GM18907 (cell line): ENCODE results near the gene AGBL4.

Experiments used
- ATAC-seq: cut with Tn5 transposase; IDR thresholded peaks from one replicate; pipeline ENCODE4 v1.9.1; 2021; ENCODE audit warnings: mild to moderate bottlenecking, moderate library complexity; ENCODE audit not compliant: unreplicated experiment

The AGBL4 gene

DNA sequence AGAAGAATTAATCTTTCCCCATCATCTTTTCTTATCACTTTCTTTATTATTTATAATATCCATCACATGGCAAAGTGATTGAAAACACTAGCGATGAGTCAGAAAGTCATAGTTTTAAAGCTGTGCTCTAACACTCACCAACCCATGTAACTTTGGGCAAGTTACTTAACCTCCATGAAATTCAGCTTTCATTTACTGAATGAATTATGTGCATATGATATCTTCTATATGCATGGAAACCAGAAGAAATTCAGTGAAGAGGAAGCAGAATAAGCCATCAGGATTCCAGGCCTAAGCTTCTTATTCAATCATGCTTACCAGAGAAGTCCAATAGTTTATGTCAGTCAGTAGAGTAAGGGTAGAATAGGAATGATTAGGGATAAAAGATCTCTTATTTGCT, 300.1 kb downstream of the AGBL4 start:
- no peak for ATAC-seq

GRCh38 chr1:49694251-49694827, 329.4 kb downstream of the AGBL4 start:
- no peak for ATAC-seq

DNA sequence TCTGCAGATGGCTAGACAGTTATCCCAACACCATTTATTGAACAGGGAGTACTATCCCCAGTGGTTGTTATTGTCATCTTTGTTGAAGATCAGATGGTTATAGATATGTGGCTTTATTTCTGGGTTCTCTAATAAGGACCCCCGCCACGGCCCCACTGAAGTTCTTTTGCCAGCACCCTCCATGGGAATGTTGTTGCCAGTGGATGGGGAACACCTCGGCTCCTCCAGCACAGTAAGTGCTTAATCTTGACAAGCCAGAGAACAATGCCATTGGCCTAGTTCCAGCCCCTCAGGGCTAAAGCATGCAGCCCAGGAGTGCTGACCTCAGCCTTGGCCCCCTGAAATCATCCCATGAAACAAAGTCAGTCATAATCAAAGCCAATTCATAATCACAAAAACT, 337.6 kb downstream of the AGBL4 start:
- ATAC-seq: no peak

GRCh38 chr1:49677706-49678105, 346.0 kb downstream of the AGBL4 start:
- no peak for ATAC-seq

DNA sequence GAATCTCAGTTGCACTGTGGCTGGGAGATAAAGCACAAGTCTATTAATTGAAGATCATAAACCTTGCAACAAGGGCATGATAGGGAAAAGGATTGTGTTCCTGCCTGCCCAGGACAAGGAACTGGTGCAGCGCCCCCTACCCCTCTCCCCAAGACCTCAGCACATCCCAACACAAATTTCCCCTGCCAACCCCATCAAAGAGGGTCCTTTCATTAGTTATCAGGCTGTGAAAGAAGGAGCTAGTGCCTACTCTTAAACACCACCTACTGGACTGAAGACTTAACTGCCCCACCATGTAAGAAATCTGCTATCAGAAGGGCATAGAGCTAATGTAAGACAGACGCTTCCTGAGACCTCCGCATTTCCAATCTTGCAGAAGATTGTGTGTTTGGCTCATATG, 372.6 kb downstream of the AGBL4 start:
- no peak for ATAC-seq

GRCh38 chr1:49630156-49630555, 393.6 kb downstream of the AGBL4 start:
- ATAC-seq: no peak

GRCh38 chr1:49627781-49628180, 396.0 kb downstream of the AGBL4 start:
- no peak for ATAC-seq

- ATAC-seq: no peak
Measured at GRCh38 chr1:49626472-49626871, 397.3 kb downstream of the AGBL4 start.

- no peak for ATAC-seq
Measured at GRCh38 chr1:49622877-49623276, 400.9 kb downstream of the AGBL4 start.

DNA sequence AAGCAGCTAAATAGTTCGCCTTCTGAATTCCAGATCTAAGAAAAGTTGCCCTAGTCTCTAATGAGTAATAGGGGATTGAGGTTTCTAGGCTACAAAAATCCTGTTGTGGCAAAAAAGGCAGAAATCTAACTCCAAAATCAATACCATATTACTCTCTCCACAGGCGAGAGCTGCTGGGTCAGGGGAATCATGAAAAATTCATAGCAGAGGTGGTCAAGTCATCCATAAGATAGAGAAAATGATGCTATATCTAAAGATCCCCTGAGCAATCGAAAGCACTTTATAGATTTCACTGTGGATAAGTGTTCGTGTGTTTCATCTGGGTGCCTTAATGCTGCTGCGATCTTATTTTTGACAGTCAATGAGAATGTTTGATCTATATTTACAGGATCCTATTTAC, 417.7 kb downstream of the AGBL4 start:
- ATAC-seq: no peak

GRCh38 chr1:49597436-49597835, 426.3 kb downstream of the AGBL4 start:
- no peak for ATAC-seq

- peak; percentile 45 for ATAC-seq
Measured at GRCh38 chr1:49576327-49576901, 447.3 kb downstream of the AGBL4 start.

DNA sequence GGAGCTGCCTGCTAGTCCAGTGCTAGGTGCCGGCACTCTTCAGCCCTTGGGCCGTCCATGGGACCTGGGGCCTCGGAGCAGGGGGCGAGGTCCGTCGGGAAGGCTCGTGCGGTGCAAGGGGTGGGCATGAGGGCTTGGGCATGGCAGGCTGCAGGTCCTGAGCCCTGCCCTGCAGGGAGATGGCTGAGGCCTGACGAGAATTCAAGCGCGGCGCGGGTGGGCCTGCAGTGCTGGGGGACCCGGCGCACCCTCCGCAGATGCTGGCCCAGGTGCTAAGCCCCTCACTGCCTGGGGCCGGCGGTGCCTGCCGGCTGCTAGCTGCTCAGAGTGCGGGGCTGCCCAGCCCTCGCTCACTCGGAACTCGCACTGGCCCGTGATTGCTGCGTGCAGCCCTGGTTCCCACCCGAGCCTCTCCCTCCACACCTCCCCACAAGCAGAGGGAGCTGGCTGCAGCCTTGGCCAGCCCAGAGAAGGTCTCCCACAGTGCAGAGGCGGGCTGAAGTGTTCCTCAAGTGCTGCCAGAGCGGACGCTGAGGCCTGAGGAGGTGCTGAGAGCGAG, 467.0 kb downstream of the AGBL4 start:
- no peak for ATAC-seq

GRCh38 chr1:49552101-49552500, 471.7 kb downstream of the AGBL4 start:
- no peak for ATAC-seq

DNA sequence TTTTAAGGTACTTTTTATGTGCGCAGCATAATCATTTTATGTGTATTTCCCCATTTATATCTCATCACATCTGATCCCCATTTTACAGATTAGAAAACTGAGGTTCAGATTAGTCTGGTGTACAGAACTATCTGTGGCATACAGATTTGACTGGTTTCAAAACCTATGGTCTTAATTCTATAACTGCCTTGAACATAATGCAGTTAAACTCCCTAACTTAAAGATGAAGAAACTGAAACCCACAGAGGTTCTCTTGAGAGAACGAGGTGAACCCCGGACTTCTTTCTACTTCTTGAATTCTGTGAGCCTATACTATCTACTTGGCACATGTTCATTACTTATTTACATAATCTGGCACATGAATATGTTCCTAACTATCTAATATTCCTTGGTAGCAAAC, 479.1 kb downstream of the AGBL4 start:
- ATAC-seq: no peak

- no peak for ATAC-seq
Measured at GRCh38 chr1:49541096-49541752, 482.5 kb downstream of the AGBL4 start.

- no peak for ATAC-seq
Measured at GRCh38 chr1:49527606-49528305, 496.0 kb downstream of the AGBL4 start.

DNA sequence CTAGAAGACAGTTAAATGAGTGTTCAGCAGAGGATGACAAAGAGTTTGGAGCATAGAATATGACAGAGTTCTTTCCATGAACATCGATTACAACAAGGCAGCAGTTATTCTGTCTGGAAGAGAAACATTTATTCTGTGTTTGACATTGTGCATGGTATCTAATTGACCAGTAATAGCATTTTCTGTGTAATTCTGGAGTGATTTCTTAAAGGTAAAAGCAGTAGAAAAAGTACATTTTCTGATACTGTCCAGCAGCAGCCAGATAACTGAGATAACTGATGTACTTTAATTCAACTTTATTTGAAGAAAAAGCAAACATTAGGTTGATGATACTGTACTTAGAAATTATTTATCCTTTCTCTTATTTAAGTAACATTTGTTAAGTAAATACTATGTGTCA, 497.1 kb downstream of the AGBL4 start:
- no peak for ATAC-seq

- ATAC-seq: no peak
Measured at GRCh38 chr1:49523764-49524163, 500.0 kb downstream of the AGBL4 start.

- no peak for ATAC-seq
Measured at GRCh38 chr1:49466961-49467360, 556.8 kb downstream of the AGBL4 start.

DNA sequence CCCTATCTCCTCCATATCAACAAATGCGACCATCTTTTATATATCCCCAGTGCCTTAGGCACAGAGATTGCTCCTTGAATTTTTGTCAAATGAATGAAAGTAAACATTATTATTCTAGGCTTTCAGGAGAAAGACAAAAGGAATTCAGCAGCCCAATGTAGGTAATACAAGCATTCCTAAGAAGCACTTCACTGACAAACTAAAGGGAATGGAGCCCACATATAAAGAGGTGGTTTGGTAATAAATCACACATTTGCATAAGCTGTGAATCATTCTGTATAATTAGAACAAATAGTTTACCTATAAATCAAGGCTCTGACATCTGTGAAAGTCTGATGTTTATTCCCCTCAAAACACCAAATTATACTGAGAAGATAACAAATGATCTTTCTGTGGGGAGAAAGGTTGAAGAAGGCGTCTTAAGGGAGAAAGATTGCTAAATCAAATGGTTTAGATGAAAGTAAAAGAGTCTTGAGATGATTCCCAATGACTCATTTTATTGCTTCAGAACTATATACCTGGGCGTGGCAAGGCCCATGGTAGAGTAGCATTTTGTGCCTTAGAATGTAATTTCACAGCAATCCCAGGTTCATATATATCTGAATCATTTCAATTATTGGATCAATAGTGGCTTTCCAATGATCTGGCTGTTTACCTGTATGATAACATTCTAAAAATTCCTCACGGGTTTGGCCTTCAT, 558.1 kb downstream of the AGBL4 start:
- ATAC-seq: no peak
